Duodenal mucosa (tissue), 2 donors: ENCODE results near the gene TGFA.

ENCODE experiments used
- H3K27ac ChIP-seq: one replicate; pipeline ENCODE4 v1.7.0; 2013; ENCODE audit warnings: low read depth, low read length
- H3K27me3 ChIP-seq, 2 donors: one replicate each; pipeline ENCODE4 v1.7.0; 2013; ENCODE audit warnings: low read length in 2 of 2, control low read depth in 1 of 2; ENCODE audit not compliant: insufficient read depth in 2 of 2, control insufficient read depth in 1 of 2
- H3K36me3 ChIP-seq, 2 donors: one replicate each; pipeline ENCODE4 v1.7.0; 2013; ENCODE audit warnings: low read length in 2 of 2, control low read depth in 1 of 2; ENCODE audit not compliant: insufficient read depth in 2 of 2, control insufficient read depth in 1 of 2
- H3K4me1 ChIP-seq, 2 donors: one replicate each; pipeline ENCODE4 v1.7.0; 2013; ENCODE audit warnings: low read length in 2 of 2, control low read depth in 1 of 2; ENCODE audit not compliant: insufficient read depth in 2 of 2, control insufficient read depth in 1 of 2
- H3K4me3 ChIP-seq, 2 donors: one replicate each; pipeline ENCODE4 v1.7.0; 2013; ENCODE audit warnings: low read length in 2 of 2, low read depth in 1 of 2
- H3K9ac ChIP-seq, 2 donors: one replicate each; pipeline ENCODE4 v1.7.0; 2013; ENCODE audit warnings: low read length in 2 of 2, low read depth in 1 of 2
- H3K9me3 ChIP-seq, 2 donors: one replicate each; pipeline ENCODE4 v1.7.0; 2013; ENCODE audit warnings: low read length in 2 of 2, control low read depth in 1 of 2; ENCODE audit not compliant: control insufficient read depth in 1 of 2

Gene TGFA

DNA sequence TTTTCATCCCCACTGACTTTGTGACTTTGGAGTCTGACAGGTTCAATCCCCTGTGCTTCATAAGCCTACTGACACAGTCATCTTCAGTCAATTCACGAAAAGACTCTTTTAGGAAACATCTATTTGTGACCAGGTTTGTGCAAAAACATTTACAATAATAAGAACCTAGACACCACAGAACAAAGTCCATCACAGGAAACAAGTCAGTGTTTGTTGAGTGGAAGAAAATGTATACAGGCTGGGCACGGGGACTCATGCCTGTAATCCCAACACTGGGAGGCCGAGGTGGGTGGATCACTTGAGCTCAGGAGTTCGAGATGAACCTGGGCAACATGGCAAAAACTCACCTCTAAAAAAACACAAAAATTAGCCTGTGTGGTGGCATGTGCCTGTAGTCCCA, 49.7 kb downstream of the TGFA start:
- H3K27me3 ChIP-seq: no peaks in the 10 kb centered on the region
- no peaks in the 10 kb centered on the region for H3K36me3 ChIP-seq
- H3K27ac ChIP-seq: no peak overlapping the region
- no peak overlapping the region for H3K9ac ChIP-seq
- H3K9me3 ChIP-seq: no peaks in the 10 kb centered on the region
- H3K4me3 ChIP-seq: no peak overlapping the region
- no peaks in the 10 kb centered on the region for H3K4me1 ChIP-seq

DNA sequence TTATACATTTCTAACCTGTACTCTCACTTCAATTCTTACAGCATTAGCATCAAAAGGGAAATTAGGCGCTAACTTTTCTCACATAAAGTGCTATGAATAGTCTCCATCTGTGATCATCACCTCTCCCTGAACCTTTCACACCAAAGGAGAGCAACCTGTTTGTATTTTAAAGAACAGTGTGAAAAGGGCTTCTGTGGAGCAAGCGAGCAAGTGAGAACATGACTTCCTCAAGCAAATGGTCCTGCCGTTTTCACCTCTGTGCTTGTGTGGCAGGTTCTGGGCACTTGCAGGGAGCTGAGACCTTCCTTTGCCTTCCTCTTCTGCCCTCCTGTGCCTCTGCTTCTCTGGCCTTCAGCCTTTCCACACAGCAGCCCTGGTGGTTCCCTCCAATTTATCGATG, 51.9 kb downstream of the TGFA start:
- H3K27ac ChIP-seq: no peak overlapping the region

GRCh38 chr2:70501215-70501614, 52.4 kb downstream of the TGFA start:
- Histone ChIP-seq H3K4me1 (no peaks in the 10 kb centered on the region), H3K9me3 (no peaks in the 10 kb centered on the region)

More for the DNA sequence above, 51.9 kb downstream of the TGFA start:
- Histone ChIP-seq H3K9ac (no peak overlapping the region), H3K4me3 (no peak overlapping the region), H3K4me1 (no peaks in the 10 kb centered on the region), H3K9me3 (no peaks in the 10 kb centered on the region), H3K36me3 (no peaks in the 10 kb centered on the region), H3K27me3 (no peaks in the 10 kb centered on the region)

GRCh38 chr2:70499253-70499652, 54.4 kb downstream of the TGFA start:
- Histone ChIP-seq H3K27me3 (no peaks in the 10 kb centered on the region), H3K9me3 (no peaks in the 10 kb centered on the region), H3K27ac (no peak overlapping the region), H3K4me3 (no peak overlapping the region), H3K36me3 (no peaks in the 10 kb centered on the region), H3K9ac (no peak overlapping the region), H3K4me1 (no peaks in the 10 kb centered on the region)

More at GRCh38 chr2:70501215-70501614, 52.4 kb downstream of the TGFA start:
- no peak overlapping the region for H3K9ac ChIP-seq
- no peaks in the 10 kb centered on the region for H3K27me3 ChIP-seq
- no peak overlapping the region for H3K4me3 ChIP-seq
- no peaks in the 10 kb centered on the region for H3K36me3 ChIP-seq
- no peak overlapping the region for H3K27ac ChIP-seq

- H3K27ac ChIP-seq: no peak overlapping the region
- no peaks in the 10 kb centered on the region for H3K4me1 ChIP-seq
- no peaks in the 10 kb centered on the region for H3K9me3 ChIP-seq
- H3K9ac ChIP-seq: no peak overlapping the region
- H3K27me3 ChIP-seq: no peaks in the 10 kb centered on the region
- H3K36me3 ChIP-seq: no peaks in the 10 kb centered on the region
- no peak overlapping the region for H3K4me3 ChIP-seq
Observed at GRCh38 chr2:70498528-70498927, 55.1 kb downstream of the TGFA start.

DNA sequence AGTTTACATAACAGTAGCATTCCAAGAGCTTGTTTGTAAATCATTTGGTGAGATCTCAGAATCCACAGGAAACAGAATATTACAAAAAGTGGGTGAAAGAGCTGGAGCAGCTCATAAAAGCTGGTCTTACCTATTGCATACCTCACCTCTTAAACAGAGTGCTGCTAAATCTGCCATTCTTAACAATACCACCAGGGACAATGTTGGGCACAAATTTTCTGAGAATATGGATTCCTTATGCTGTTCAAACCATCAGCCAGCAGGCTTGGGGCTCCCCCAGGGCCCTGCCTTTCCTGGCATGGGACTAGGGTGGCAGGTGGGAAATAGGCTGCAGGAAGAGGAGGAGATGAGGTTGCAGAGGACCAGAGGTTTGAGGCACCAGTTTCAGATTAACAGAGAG, 55.6 kb downstream of the TGFA start:
- Histone ChIP-seq H3K4me3 (no peak overlapping the region), H3K36me3 (no peaks in the 10 kb centered on the region), H3K9ac (no peak overlapping the region), H3K9me3 (no peaks in the 10 kb centered on the region), H3K27me3 (no peaks in the 10 kb centered on the region), H3K27ac (no peak overlapping the region), H3K4me1 (no peaks in the 10 kb centered on the region)

- no peaks in the 10 kb centered on the region for H3K9me3 ChIP-seq
Observed at GRCh38 chr2:70496819-70497218, 56.8 kb downstream of the TGFA start.

GRCh38 chr2:70494293-70494886, 59.2 kb downstream of the TGFA start:
- no peaks in the 10 kb centered on the region for H3K27me3 ChIP-seq
- no peak overlapping the region for H3K27ac ChIP-seq
- H3K9ac ChIP-seq: no peak overlapping the region
- no peaks in the 10 kb centered on the region for H3K9me3 ChIP-seq
- no peaks in the 10 kb centered on the region for H3K4me1 ChIP-seq
- no peaks in the 10 kb centered on the region for H3K36me3 ChIP-seq
- H3K4me3 ChIP-seq: no peak overlapping the region

More at GRCh38 chr2:70496819-70497218, 56.8 kb downstream of the TGFA start:
- Histone ChIP-seq H3K36me3 (no peaks in the 10 kb centered on the region), H3K27me3 (no peaks in the 10 kb centered on the region), H3K4me3 (no peak overlapping the region), H3K9ac (no peak overlapping the region), H3K4me1 (no peaks in the 10 kb centered on the region), H3K27ac (no peak overlapping the region)

DNA sequence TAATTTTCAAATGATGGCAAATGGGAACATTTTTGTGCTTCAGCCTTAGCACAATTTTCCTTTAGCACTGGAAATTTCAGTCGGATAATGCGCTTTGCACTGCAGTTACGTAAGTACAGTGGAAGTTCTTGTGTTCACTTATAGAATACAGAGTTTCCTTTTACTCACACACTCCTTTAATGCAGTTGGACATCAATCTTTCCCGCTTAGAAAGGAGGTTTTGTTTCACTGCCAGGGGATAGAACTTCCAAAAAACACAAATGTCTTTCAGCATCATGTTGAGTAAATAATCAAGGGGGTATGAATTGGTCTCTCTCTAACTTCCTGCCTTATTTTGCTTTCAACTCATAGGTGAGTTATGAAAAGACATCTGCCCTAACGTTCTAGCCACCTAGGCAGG, 63.2 kb downstream of the TGFA start:
- H3K36me3 ChIP-seq: no peaks in the 10 kb centered on the region
- H3K27ac ChIP-seq: no peak overlapping the region
- H3K9me3 ChIP-seq: no peaks in the 10 kb centered on the region
- peaks cover 0 to 5% of the 10 kb centered on the region in 2 donors for H3K27me3 ChIP-seq
- H3K4me1 ChIP-seq: no peaks in the 10 kb centered on the region
- H3K4me3 ChIP-seq: no peak overlapping the region
- H3K9ac ChIP-seq: no peak overlapping the region

GRCh38 chr2:70489165-70489564, 64.5 kb downstream of the TGFA start:
- Histone ChIP-seq H3K9me3 (no peaks in the 10 kb centered on the region), H3K4me3 (no peak overlapping the region), H3K36me3 (no peaks in the 10 kb centered on the region), H3K27me3 (peaks cover 0 to 5% of the 10 kb centered on the region in 2 donors), H3K27ac (no peak overlapping the region), H3K4me1 (no peaks in the 10 kb centered on the region), H3K9ac (no peak overlapping the region)

DNA sequence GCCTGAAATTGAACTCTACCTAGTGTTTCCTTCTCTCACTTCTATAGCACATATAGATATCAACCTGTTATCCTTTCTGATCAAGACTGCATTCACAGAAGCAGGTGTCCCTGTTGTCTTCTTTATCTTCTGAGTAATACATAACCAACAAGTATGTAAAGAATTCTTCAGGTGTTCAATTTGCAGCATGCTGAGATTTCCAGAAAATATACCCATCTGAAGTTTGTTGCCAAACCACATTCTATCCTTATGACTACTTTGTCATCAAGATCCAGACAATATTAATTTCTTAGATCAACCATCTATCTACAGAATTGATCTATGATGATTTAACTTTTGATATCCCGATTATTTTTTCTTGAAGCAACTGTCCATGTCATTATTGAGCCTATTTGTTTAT, 69.5 kb downstream of the TGFA start:
- H3K9ac ChIP-seq: no peak overlapping the region
- peaks cover 0 to 4% of the 10 kb centered on the region in 2 donors for H3K27me3 ChIP-seq
- H3K4me1 ChIP-seq: no peaks in the 10 kb centered on the region
- no peaks in the 10 kb centered on the region for H3K9me3 ChIP-seq
- H3K36me3 ChIP-seq: no peaks in the 10 kb centered on the region
- H3K4me3 ChIP-seq: no peak overlapping the region
- H3K27ac ChIP-seq: no peak overlapping the region
